ENCODE data around the gene TTLL13. TPM values are rescaled to one million over a fixed set of nuclear protein-coding genes. Genes with fewer than 3 reads are reported as not detected.

The TTLL13 gene
- total and polyA plus RNA-seq, 2 of the 8 experiments (the other 6 are each of a cell fraction or from before 2014, with no cell fraction given): 0.03 TPM; not detected in 1

DNA sequence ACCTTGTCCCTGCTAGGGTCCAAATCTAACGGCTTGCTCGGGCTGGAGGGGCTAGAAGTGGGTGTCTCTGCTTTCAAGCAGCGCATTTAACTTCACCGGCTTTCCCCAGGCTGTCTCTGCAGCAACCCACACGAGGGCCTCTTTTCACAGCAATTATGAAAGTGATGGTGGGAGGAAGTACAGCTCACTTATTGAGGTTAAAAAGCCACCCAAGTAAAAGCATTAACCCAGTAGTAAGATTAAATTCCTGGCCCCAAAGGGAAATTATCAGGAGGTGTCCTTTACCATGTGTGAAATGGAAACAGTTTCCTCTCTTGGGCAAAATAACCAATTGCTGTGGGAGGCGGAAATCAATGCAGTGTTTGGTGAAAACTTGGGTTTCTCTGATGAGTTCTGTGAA is 57.2 kb downstream of the TTLL13 start (continued):
- TF ChIP-seq, protein P1, sequence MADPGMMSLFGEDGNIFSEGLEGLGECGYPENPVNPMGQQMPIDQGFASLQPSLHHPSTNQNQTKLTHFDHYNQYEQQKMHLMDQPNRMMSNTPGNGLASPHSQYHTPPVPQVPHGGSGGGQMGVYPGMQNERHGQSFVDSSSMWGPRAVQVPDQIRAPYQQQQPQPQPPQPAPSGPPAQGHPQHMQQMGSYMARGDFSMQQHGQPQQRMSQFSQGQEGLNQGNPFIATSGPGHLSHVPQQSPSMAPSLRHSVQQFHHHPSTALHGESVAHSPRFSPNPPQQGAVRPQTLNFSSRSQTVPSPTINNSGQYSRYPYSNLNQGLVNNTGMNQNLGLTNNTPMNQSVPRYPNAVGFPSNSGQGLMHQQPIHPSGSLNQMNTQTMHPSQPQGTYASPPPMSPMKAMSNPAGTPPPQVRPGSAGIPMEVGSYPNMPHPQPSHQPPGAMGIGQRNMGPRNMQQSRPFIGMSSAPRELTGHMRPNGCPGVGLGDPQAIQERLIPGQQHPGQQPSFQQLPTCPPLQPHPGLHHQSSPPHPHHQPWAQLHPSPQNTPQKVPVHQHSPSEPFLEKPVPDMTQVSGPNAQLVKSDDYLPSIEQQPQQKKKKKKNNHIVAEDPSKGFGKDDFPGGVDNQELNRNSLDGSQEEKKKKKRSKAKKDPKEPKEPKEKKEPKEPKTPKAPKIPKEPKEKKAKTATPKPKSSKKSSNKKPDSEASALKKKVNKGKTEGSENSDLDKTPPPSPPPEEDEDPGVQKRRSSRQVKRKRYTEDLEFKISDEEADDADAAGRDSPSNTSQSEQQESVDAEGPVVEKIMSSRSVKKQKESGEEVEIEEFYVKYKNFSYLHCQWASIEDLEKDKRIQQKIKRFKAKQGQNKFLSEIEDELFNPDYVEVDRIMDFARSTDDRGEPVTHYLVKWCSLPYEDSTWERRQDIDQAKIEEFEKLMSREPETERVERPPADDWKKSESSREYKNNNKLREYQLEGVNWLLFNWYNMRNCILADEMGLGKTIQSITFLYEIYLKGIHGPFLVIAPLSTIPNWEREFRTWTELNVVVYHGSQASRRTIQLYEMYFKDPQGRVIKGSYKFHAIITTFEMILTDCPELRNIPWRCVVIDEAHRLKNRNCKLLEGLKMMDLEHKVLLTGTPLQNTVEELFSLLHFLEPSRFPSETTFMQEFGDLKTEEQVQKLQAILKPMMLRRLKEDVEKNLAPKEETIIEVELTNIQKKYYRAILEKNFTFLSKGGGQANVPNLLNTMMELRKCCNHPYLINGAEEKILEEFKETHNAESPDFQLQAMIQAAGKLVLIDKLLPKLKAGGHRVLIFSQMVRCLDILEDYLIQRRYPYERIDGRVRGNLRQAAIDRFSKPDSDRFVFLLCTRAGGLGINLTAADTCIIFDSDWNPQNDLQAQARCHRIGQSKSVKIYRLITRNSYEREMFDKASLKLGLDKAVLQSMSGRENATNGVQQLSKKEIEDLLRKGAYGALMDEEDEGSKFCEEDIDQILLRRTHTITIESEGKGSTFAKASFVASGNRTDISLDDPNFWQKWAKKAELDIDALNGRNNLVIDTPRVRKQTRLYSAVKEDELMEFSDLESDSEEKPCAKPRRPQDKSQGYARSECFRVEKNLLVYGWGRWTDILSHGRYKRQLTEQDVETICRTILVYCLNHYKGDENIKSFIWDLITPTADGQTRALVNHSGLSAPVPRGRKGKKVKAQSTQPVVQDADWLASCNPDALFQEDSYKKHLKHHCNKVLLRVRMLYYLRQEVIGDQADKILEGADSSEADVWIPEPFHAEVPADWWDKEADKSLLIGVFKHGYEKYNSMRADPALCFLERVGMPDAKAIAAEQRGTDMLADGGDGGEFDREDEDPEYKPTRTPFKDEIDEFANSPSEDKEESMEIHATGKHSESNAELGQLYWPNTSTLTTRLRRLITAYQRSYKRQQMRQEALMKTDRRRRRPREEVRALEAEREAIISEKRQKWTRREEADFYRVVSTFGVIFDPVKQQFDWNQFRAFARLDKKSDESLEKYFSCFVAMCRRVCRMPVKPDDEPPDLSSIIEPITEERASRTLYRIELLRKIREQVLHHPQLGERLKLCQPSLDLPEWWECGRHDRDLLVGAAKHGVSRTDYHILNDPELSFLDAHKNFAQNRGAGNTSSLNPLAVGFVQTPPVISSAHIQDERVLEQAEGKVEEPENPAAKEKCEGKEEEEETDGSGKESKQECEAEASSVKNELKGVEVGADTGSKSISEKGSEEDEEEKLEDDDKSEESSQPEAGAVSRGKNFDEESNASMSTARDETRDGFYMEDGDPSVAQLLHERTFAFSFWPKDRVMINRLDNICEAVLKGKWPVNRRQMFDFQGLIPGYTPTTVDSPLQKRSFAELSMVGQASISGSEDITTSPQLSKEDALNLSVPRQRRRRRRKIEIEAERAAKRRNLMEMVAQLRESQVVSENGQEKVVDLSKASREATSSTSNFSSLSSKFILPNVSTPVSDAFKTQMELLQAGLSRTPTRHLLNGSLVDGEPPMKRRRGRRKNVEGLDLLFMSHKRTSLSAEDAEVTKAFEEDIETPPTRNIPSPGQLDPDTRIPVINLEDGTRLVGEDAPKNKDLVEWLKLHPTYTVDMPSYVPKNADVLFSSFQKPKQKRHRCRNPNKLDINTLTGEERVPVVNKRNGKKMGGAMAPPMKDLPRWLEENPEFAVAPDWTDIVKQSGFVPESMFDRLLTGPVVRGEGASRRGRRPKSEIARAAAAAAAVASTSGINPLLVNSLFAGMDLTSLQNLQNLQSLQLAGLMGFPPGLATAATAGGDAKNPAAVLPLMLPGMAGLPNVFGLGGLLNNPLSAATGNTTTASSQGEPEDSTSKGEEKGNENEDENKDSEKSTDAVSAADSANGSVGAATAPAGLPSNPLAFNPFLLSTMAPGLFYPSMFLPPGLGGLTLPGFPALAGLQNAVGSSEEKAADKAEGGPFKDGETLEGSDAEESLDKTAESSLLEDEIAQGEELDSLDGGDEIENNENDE (IDR thresholded peaks at IDR 0.05; ENCODE audit: insufficient replicate concordance, low read length): no peak
- TF ChIP-seq, protein P2, sequence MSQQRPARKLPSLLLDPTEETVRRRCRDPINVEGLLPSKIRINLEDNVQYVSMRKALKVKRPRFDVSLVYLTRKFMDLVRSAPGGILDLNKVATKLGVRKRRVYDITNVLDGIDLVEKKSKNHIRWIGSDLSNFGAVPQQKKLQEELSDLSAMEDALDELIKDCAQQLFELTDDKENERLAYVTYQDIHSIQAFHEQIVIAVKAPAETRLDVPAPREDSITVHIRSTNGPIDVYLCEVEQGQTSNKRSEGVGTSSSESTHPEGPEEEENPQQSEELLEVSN (IDR thresholded peaks at IDR 0.05): no peak
- no peak for TF ChIP-seq CTBP2 (IDR thresholded peaks at IDR 0.05; ENCODE audit: borderline replicate concordance, insufficient read depth, insufficient read length, low read length)
- no peak for TF ChIP-seq NANOG (IDR thresholded peaks at IDR 0.05; ENCODE audit: insufficient read depth, low read depth, low read length, poor library complexity, severe bottlenecking)
- no peak for TF ChIP-seq BCL11A (IDR thresholded peaks at IDR 0.05; ENCODE audit: low read depth in 2 of 2, low read length in 2 of 2)
- TF ChIP-seq CHD1 (IDR thresholded peaks at IDR 0.05; ENCODE audit: low read depth, low read length): no peak
- no peak for TF ChIP-seq HDAC6 (IDR thresholded peaks at IDR 0.05; ENCODE audit: low read depth, low read length)
- TF ChIP-seq ZNF274 (IDR thresholded peaks at IDR 0.05; ENCODE audit: borderline replicate concordance, extremely low read depth, low read length): no peak
- TF ChIP-seq POLR2AphosphoS5 (IDR thresholded peaks at IDR 0.05; ENCODE audit: low read depth, low read length): no peak
- no peak for TF ChIP-seq HDAC2 (IDR thresholded peaks at IDR 0.05; ENCODE audit: borderline replicate concordance in 1 of 2, low read depth in 2 of 2, low read length in 2 of 2)
- TF ChIP-seq CEBPB (IDR thresholded peaks at IDR 0.05; ENCODE audit: low read depth, low read length): no peak
